Endothelial cell of umbilical vein (primary cell): ENCODE results near the gene ZBTB48. TPM values are rescaled to one million over a fixed set of nuclear protein-coding genes. Genes with fewer than 3 reads are reported as not detected.

Source experiments
- BruUV-seq: library from RNA; stranded (reverse); fragments of 400-500 nt; replicated peaks from 2 replicates; lab custom pipeline; 2021; lab: Mats Ljungman, UMichigan
- CTCF ChIA-PET: fragments of 300-600, 350-600 bp; sonication (Branson Sonifier 250); formaldehyde crosslinking; loops from one replicate; lab custom pipeline; 2021; ENCODE audit warnings: antibody characterized with exemption, inconsistent platforms; lab: Charles Lee
- POLR2A ChIA-PET: fragments of 300-600, 350-600 bp; sonication (Branson Sonifier 250); formaldehyde crosslinking; loops from one replicate; lab custom pipeline; 2021; ENCODE audit warnings: antibody characterized with exemption, inconsistent platforms; lab: Charles Lee
- DNase-seq: peaks from one replicate; pipeline ENCODE4 v3.0.0-alpha.2; 2011; ENCODE audit warnings: low read depth, low spot score
- FAIRE-seq: peaks from 2 replicates; lab custom pipeline; 2011; peaks lifted over from hg19 to GRCh38; lab: Jason Lieb, UNC
- H2AFZ ChIP-seq: 2 replicates; pipeline ENCODE4 v1.6.0; 2012; ENCODE audit warnings: low read depth, low read length, control low read depth, inconsistent platforms
- H3K27ac ChIP-seq: 2 replicates; pipeline ENCODE4 v1.5.1; 2011; ENCODE audit warnings: low read depth, mild to moderate bottlenecking, control low read depth, low read length, moderate library complexity; ENCODE audit not compliant: insufficient read depth
- H3K27me3 ChIP-seq, 2 experiments: 2 replicates each; pipeline versions ENCODE4 v1.6.0 to v1.6.1; 2011; ENCODE audit warnings: low read length in 2 of 2, mixed read lengths in 1 of 2; ENCODE audit not compliant: control insufficient read depth in 2 of 2, insufficient read depth in 2 of 2
- H3K36me3 ChIP-seq, 2 experiments: 2 replicates in 1 of 2; 3 replicates in 1 of 2; pipeline ENCODE4 v1.5.1; 2011; ENCODE audit warnings: low read length in 2 of 2, mild to moderate bottlenecking in 1 of 2, moderate library complexity in 1 of 2; ENCODE audit not compliant: control insufficient read depth in 2 of 2, insufficient read depth in 2 of 2; ENCODE audit errors: extremely low read depth in 1 of 2
- H3K4me1 ChIP-seq: 3 replicates; pipeline ENCODE4 v1.5.1; 2011; ENCODE audit warnings: mild to moderate bottlenecking, low read length; ENCODE audit not compliant: control insufficient read depth, insufficient read depth; ENCODE audit errors: extremely low read depth
- H3K4me2 ChIP-seq: 2 replicates; pipeline ENCODE4 v1.6.1; 2011; ENCODE audit warnings: low read length, control low read depth, mixed read lengths; ENCODE audit not compliant: insufficient read depth
- H3K4me3 ChIP-seq, 3 experiments: fragments of 200-600 bp in 1 of 3; sonication (generic), shearing (Covaris generic) in 1 of 3; replicated peaks in 1 of 3; 2 replicates each; pipeline ENCODE4 v1.5.1; 2011 to 2016; ENCODE audit warnings: control low read depth in 3 of 3, low read length in 3 of 3, mild to moderate bottlenecking in 2 of 3, inconsistent platforms in 1 of 3, low read depth in 1 of 3, moderate library complexity in 1 of 3; ENCODE audit not compliant: insufficient read depth in 1 of 3
- H3K79me2 ChIP-seq: 2 replicates; pipeline ENCODE4 v1.6.0; 2012; ENCODE audit warnings: low read length, inconsistent platforms; ENCODE audit not compliant: control insufficient read depth, insufficient read depth
- H3K9ac ChIP-seq: replicated peaks from 2 replicates; pipeline ENCODE3; 2011; ENCODE audit warnings: low read length, control low read depth; ENCODE audit not compliant: insufficient read depth; ENCODE audit errors: extremely low read depth
- H3K9me1 ChIP-seq: replicated peaks from 3 replicates; pipeline ENCODE4 v1.6.0; 2011; ENCODE audit warnings: mild to moderate bottlenecking, low read length; ENCODE audit not compliant: control insufficient read depth, insufficient read depth; ENCODE audit errors: extremely low read depth
- H3K9me3 ChIP-seq: replicated peaks from 2 replicates; pipeline ENCODE4 v1.5.1; 2012; ENCODE audit warnings: low read length, inconsistent platforms; ENCODE audit not compliant: control insufficient read depth, insufficient read depth
- H4K20me1 ChIP-seq: replicated peaks from 2 replicates; pipeline ENCODE3; 2011; ENCODE audit warnings: mild to moderate bottlenecking, low read length; ENCODE audit not compliant: control insufficient read depth, insufficient read depth; ENCODE audit errors: extremely low read depth
- GATA2 ChIP-seq: IDR thresholded peaks from 2 replicates; pipeline ENCODE4 v1.7.0; 2011; ENCODE audit warnings: low read depth, mild to moderate bottlenecking, moderate library complexity, mixed read lengths, low read length; ENCODE audit not compliant: insufficient read length, insufficient read depth
- JUN ChIP-seq: IDR thresholded peaks from 2 replicates; pipeline ENCODE4 v1.6.1; 2011; ENCODE audit warnings: borderline replicate concordance, low read depth; ENCODE audit not compliant: insufficient read length, insufficient read depth
- POLR2A ChIP-seq: IDR thresholded peaks from 2 replicates; pipeline ENCODE4 v1.6.1; 2012; ENCODE audit warnings: low read depth, mild to moderate bottlenecking, control low read depth, low read length
- dilution Hi-C: fragments of 300-500 bp; cut with MboI; formaldehyde crosslinking; loops from one replicate; pipeline ENCODE4 v1.15.0; 2019; ENCODE audit warnings: low sequenced_read_pairs; ENCODE audit not compliant: extremely low pct_ligation_motif_present
- intact Hi-C: fragments of 100-400 bp; cut with micrococcal nuclease; formaldehyde crosslinking; loops from one replicate; pipeline ENCODE4 v1.10.0; 2022
- polyA plus RNA-seq, 4 experiments: library from polyadenylated mRNA; depleted of rRNA in 3 of 4; stranded (reverse) in 3 of 4; unstranded in 1 of 4; fragments of >200 nt; gene quantifications; 2 replicates each; pipeline versions ENCODE4 v1.2.1 to v1.2.3, GENCODE V29; 2011 to 2012; ENCODE audit warnings: missing spikeins in 1 of 4
- total RNA-seq: library from RNA; stranded (reverse); gene quantifications from 2 replicates; pipeline ENCODE4 v1.2.3, GENCODE V29; 2021
- TF ChIP-seq, protein P1 (sequence below), 2 donors: IDR thresholded peaks; 1 replicate in 1 of 2; 2 replicates in 1 of 2; pipeline ENCODE4 v1.5.1; 2011; ENCODE audit warnings: low read length in 2 of 2, mild to moderate bottlenecking in 2 of 2, moderate library complexity in 2 of 2, control low read depth in 1 of 2, inconsistent platforms in 1 of 2, low read depth in 1 of 2; ENCODE audit not compliant: insufficient read depth in 1 of 2; ENCODE audit errors: extremely low read depth in 1 of 2

Gene ZBTB48
- total and polyA plus RNA-seq, 2 donors (not counting 3 experiments of a cell fraction or from before 2014, with no cell fraction given): 20.9 to 25.1 TPM

DNA sequence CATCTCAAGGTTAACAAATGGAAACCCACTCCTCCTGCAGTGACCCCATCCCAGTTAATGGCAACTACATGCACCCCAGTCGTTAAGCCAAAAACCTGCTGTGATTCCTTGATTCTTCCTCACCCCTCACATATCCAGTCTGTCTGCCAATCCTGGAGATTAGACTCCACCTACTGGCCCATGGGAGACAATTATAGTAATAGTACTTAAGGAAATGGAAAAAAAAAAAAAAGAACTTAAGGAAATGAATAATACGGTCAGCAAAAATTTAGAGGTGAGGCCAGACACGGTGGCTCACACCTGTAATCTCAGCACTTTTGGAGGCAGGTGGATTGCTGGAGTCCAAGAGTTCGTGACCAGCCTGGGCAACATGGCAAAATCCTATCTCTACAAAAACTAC lies 32.5 kb upstream of the ZBTB48 start:
- Histone ChIP-seq H3K27ac (no peak overlapping the region), H3K27me3 (no peaks in the 10 kb centered on the region), H4K20me1 (no peaks in the 10 kb centered on the region), H3K9me1 (no peaks in the 10 kb centered on the region), H2AFZ (no peak overlapping the region), H3K4me3 (no peak overlapping the region), H3K4me2 (no peak overlapping the region), H3K4me1 (peaks cover 35% of the 10 kb centered on the region), H3K79me2 (peaks cover 11% of the 10 kb centered on the region), H3K9ac (no peak overlapping the region), H3K36me3 (peaks cover 0 to 15% of the 10 kb centered on the region in 2 experiments), H3K9me3 (no peaks in the 10 kb centered on the region)
- POLR2A ChIA-PET: interaction anchor here (0.7 kb wide), 2 partner anchors 42 to 139 kb away, joined by 4 to 5 read pairs; no protein-coding TSS in a partner anchor
- DNase-seq: peak; percentile 60
- intact Hi-C loops (loop anchor here (1.0 kb wide), 1 partner anchor 61 kb away; no protein-coding TSS in a partner anchor), dilution Hi-C loops (no loop called here)
- peak; percentile 46 for FAIRE-seq
- TF ChIP-seq POLR2A (no peak), JUN (no peak), GATA2 (no peak)
- TF ChIP-seq, protein P1, sequence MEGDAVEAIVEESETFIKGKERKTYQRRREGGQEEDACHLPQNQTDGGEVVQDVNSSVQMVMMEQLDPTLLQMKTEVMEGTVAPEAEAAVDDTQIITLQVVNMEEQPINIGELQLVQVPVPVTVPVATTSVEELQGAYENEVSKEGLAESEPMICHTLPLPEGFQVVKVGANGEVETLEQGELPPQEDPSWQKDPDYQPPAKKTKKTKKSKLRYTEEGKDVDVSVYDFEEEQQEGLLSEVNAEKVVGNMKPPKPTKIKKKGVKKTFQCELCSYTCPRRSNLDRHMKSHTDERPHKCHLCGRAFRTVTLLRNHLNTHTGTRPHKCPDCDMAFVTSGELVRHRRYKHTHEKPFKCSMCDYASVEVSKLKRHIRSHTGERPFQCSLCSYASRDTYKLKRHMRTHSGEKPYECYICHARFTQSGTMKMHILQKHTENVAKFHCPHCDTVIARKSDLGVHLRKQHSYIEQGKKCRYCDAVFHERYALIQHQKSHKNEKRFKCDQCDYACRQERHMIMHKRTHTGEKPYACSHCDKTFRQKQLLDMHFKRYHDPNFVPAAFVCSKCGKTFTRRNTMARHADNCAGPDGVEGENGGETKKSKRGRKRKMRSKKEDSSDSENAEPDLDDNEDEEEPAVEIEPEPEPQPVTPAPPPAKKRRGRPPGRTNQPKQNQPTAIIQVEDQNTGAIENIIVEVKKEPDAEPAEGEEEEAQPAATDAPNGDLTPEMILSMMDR (IDR thresholded peaks at IDR 0.05; ENCODE audit: extremely low read depth in 1 of 2, insufficient read depth in 1 of 2, low read depth in 1 of 2, low read length in 2 of 2): peak; percentile 15 to 20
- CTCF ChIA-PET: interaction anchor here (0.7 to 1.7 kb wide), 8 partner anchors 10 to 301 kb away, joined by 3 to 9 read pairs (median 4); no protein-coding TSS in a partner anchor
- no TSS peak for BruUV-seq
